ENCODE data around the gene ZSCAN5B.
"Not testable (repeated sequence)": the region's sequence is repeated elsewhere in the genome, so short reads cannot be mapped to it uniquely, and the experiment has no call there.

Gene ZSCAN5B

GRCh38 chr19:56152644-56153043 lies 44.9 kb downstream of the ZSCAN5B start:
- H3K36me3 ChIP-seq (ENCODE audit: low read length), result no peaks in the 10 kb centered on the region
- peaks cover 11% of the 10 kb centered on the region for H3K79me2 ChIP-seq (ENCODE audit: insufficient read depth, low read length)
- no peak overlapping the region for H3K9ac ChIP-seq (ENCODE audit: low read length)
- H3K4me3 ChIP-seq (ENCODE audit: insufficient read depth, low read length, poor library complexity, severe bottlenecking), result no peak overlapping the region
- TF ChIP-seq CTCF (IDR thresholded peaks at IDR 0.05; ENCODE audit: insufficient read depth, low read length, poor library complexity, severe bottlenecking) (no peak), EZH2phosphoT487 (conservative IDR thresholded peaks at IDR 0.05; ENCODE audit: low read length) (no peak)
- no peaks in the 10 kb centered on the region for H4K20me1 ChIP-seq (ENCODE audit: low read depth, low read length)
- H3F3A ChIP-seq (ENCODE audit: insufficient read depth), result no peaks in the 10 kb centered on the region
- no peak overlapping the region for H2AFZ ChIP-seq (ENCODE audit: low read depth, low read length, severe bottlenecking)
- no peaks in the 10 kb centered on the region for H3K9me3 ChIP-seq (ENCODE audit: insufficient read depth, low read length)
- H3K27me3 ChIP-seq (ENCODE audit: low read length), result no peaks in the 10 kb centered on the region
- no peaks in the 10 kb centered on the region for H3K9me2 ChIP-seq (replicated peaks; ENCODE audit: insufficient read depth, low read length)
- no peak overlapping the region for H3K27ac ChIP-seq (ENCODE audit: low read depth, low read length)
- no peak overlapping the region for H3K4me2 ChIP-seq (ENCODE audit: low read depth, low read length, poor library complexity, severe bottlenecking)

GRCh38 chr19:56150358-56150757 lies 47.2 kb downstream of the ZSCAN5B start:
- H3K9me2 ChIP-seq (replicated peaks; ENCODE audit: insufficient read depth, low read length), result no peaks in the 10 kb centered on the region
- H3F3A ChIP-seq (ENCODE audit: insufficient read depth), result no peaks in the 10 kb centered on the region
- H2AFZ ChIP-seq (ENCODE audit: low read depth, low read length, severe bottlenecking), result no peak overlapping the region
- peaks cover 11% of the 10 kb centered on the region for H3K79me2 ChIP-seq (ENCODE audit: insufficient read depth, low read length)
- H3K36me3 ChIP-seq (ENCODE audit: low read length), result no peaks in the 10 kb centered on the region
- no peak overlapping the region for H3K4me2 ChIP-seq (ENCODE audit: low read depth, low read length, poor library complexity, severe bottlenecking)
- no peak overlapping the region for H3K27ac ChIP-seq (ENCODE audit: low read depth, low read length)
- no peak overlapping the region for H3K9ac ChIP-seq (ENCODE audit: low read length)
- H3K9me3 ChIP-seq (ENCODE audit: insufficient read depth, low read length), result no peaks in the 10 kb centered on the region
- H3K27me3 ChIP-seq (ENCODE audit: low read length), result no peaks in the 10 kb centered on the region
- no peak overlapping the region for H3K4me3 ChIP-seq (ENCODE audit: insufficient read depth, low read length, poor library complexity, severe bottlenecking)
- no peaks in the 10 kb centered on the region for H4K20me1 ChIP-seq (ENCODE audit: low read depth, low read length)
- TF ChIP-seq EZH2phosphoT487 (conservative IDR thresholded peaks at IDR 0.05; ENCODE audit: low read length) (no peak), CTCF (IDR thresholded peaks at IDR 0.05; ENCODE audit: insufficient read depth, low read length, poor library complexity, severe bottlenecking) (no peak)

- Histone ChIP-seq H3K9me2 (replicated peaks; ENCODE audit: insufficient read depth, low read length) (no peaks in the 10 kb centered on the region), H3K4me2 (ENCODE audit: low read depth, low read length, poor library complexity, severe bottlenecking) (no peak overlapping the region), H3K79me2 (ENCODE audit: insufficient read depth, low read length) (peaks cover 16% of the 10 kb centered on the region), H3K36me3 (ENCODE audit: low read length) (no peaks in the 10 kb centered on the region), H3F3A (ENCODE audit: insufficient read depth) (no peaks in the 10 kb centered on the region), H2AFZ (ENCODE audit: low read depth, low read length, severe bottlenecking) (no peak overlapping the region), H3K9me3 (ENCODE audit: insufficient read depth, low read length) (no peaks in the 10 kb centered on the region), H4K20me1 (ENCODE audit: low read depth, low read length) (no peaks in the 10 kb centered on the region), H3K27me3 (ENCODE audit: low read length) (no peaks in the 10 kb centered on the region), H3K9ac (ENCODE audit: low read length) (no peak overlapping the region), H3K4me3 (ENCODE audit: insufficient read depth, low read length, poor library complexity, severe bottlenecking) (no peak overlapping the region), H3K27ac (ENCODE audit: low read depth, low read length) (no peak overlapping the region)
- TF ChIP-seq CTCF (IDR thresholded peaks at IDR 0.05; ENCODE audit: insufficient read depth, low read length, poor library complexity, severe bottlenecking), result no peak
- no peak for TF ChIP-seq EZH2phosphoT487 (conservative IDR thresholded peaks at IDR 0.05; ENCODE audit: low read length)
Measured at GRCh38 chr19:56149656-56150038, 47.9 kb downstream of the ZSCAN5B start.

- H3K36me3 ChIP-seq (ENCODE audit: low read length); H2AFZ ChIP-seq (ENCODE audit: low read depth, low read length, severe bottlenecking); H3K9ac ChIP-seq (ENCODE audit: low read length); H3K27ac ChIP-seq (ENCODE audit: low read depth, low read length); H4K20me1 ChIP-seq (ENCODE audit: low read depth, low read length); H3K9me2 ChIP-seq (replicated peaks; ENCODE audit: insufficient read depth, low read length); H3K4me3 ChIP-seq (ENCODE audit: insufficient read depth, low read length, poor library complexity, severe bottlenecking); H3K9me3 ChIP-seq (ENCODE audit: insufficient read depth, low read length); H3K4me2 ChIP-seq (ENCODE audit: low read depth, low read length, poor library complexity, severe bottlenecking); H3K27me3 ChIP-seq (ENCODE audit: low read length); H3F3A ChIP-seq (ENCODE audit: insufficient read depth): not testable (repeated sequence)
- peaks cover 22% of the 10 kb centered on the region for H3K79me2 ChIP-seq (ENCODE audit: insufficient read depth, low read length)
Measured at GRCh38 chr19:56148955-56149655, 48.5 kb downstream of the ZSCAN5B start.

Data from SU-DHL-6 (cell line).